BLaER1 treated with 17β-estradiol and CSF1 and Interleukin-3, amounts not matched to agents 10 nM and 100 nM (cell line): ENCODE data around the gene GPRC5D.

ENCODE experiments used
- H3K27ac ChIP-seq, 11 experiments: shearing (Covaris generic); formaldehyde crosslinking; 2 replicates each; pipeline ENCODE4 v1.8.1; 2022
- H3K27me3 ChIP-seq, 11 experiments: shearing (Covaris generic); formaldehyde crosslinking; 2 replicates each; pipeline ENCODE4 v1.8.1; 2022
- H3K36me3 ChIP-seq, 11 experiments: shearing (Covaris generic); formaldehyde crosslinking; 2 replicates each; pipeline ENCODE4 v1.8.1; 2022
- H3K4me1 ChIP-seq, 10 experiments: shearing (Covaris generic); formaldehyde crosslinking; 2 replicates each; pipeline ENCODE4 v1.8.1; 2022
- H3K4me2 ChIP-seq, 11 experiments: shearing (Covaris generic); formaldehyde crosslinking; 2 replicates each; pipeline ENCODE4 v1.8.1; 2022
- H3K4me3 ChIP-seq, 10 experiments: shearing (Covaris generic); formaldehyde crosslinking; 2 replicates each; pipeline ENCODE4 v1.8.1; 2022
- H3K9ac ChIP-seq, 11 experiments: shearing (Covaris generic); formaldehyde crosslinking; 2 replicates each; pipeline ENCODE4 v1.8.1; 2022
- H3K9me3 ChIP-seq, 11 experiments: shearing (Covaris generic); formaldehyde crosslinking; replicated peaks in 1 of 11; 2 replicates each; pipeline ENCODE4 v1.8.1; 2022
- H4K20me1 ChIP-seq, 11 experiments: shearing (Covaris generic); formaldehyde crosslinking; 2 replicates each; pipeline ENCODE4 v1.8.1; 2022
- Cebpa-rat ChIP-seq, 11 experiments: shearing (Covaris generic); IDR thresholded peaks; 2 replicates each; pipeline ENCODE4 v1.8.1; 2022

GPRC5D gene

GRCh38 chr12:12933742-12934141, 18.2 kb downstream of the GPRC5D start:
- no peaks in the 10 kb centered on the region for H3K27me3 ChIP-seq
- H3K36me3 ChIP-seq, result no peaks in the 10 kb centered on the region
- TF ChIP-seq Cebpa-rat (IDR thresholded peaks at IDR 0.05), result no peak
- H3K27ac ChIP-seq, result no peak overlapping the region
- peaks cover 0 to 5% (median 0%) of the 10 kb centered on the region in 10 experiments; a peak in 2 of 20 replicates for H3K4me1 ChIP-seq
- no peaks in the 10 kb centered on the region for H4K20me1 ChIP-seq
- no peak overlapping the region for H3K4me2 ChIP-seq
- no peak overlapping the region for H3K4me3 ChIP-seq
- no peaks in the 10 kb centered on the region for H3K9me3 ChIP-seq
- H3K9ac ChIP-seq, result no peak overlapping the region

GRCh38 chr12:12930633-12931219, 21.2 kb downstream of the GPRC5D start:
- no peaks in the 10 kb centered on the region for H4K20me1 ChIP-seq
- H3K27me3 ChIP-seq, result no peaks in the 10 kb centered on the region
- no peak overlapping the region for H3K4me2 ChIP-seq
- TF ChIP-seq Cebpa-rat (IDR thresholded peaks at IDR 0.05), result no peak
- peaks cover 0 to 5% (median 0%) of the 10 kb centered on the region in 10 experiments; a peak in 2 of 20 replicates for H3K4me1 ChIP-seq
- no peak overlapping the region for H3K27ac ChIP-seq
- no peak overlapping the region for H3K9ac ChIP-seq
- no peaks in the 10 kb centered on the region for H3K36me3 ChIP-seq
- H3K4me3 ChIP-seq, result no peak overlapping the region
- peaks cover 0 to 12% (median 8%) of the 10 kb centered on the region in 11 experiments; a peak in 10 of 22 replicates for H3K9me3 ChIP-seq

GRCh38 chr12:12929696-12930095, 22.3 kb downstream of the GPRC5D start:
- H3K36me3 ChIP-seq, result no peaks in the 10 kb centered on the region
- no peak for TF ChIP-seq Cebpa-rat (IDR thresholded peaks at IDR 0.05)

GRCh38 chr12:12927211-12928079, 24.5 kb downstream of the GPRC5D start:
- TF ChIP-seq Cebpa-rat (IDR thresholded peaks at IDR 0.05), result no peak
- Histone ChIP-seq H3K4me3 (no peak overlapping the region), H3K27ac (no peak overlapping the region)

More at GRCh38 chr12:12929696-12930095, 22.3 kb downstream of the GPRC5D start:
- Histone ChIP-seq H3K27ac (no peak overlapping the region), H3K4me1 (peaks cover 0 to 5% (median 0%) of the 10 kb centered on the region in 10 experiments; a peak in 2 of 20 replicates), H4K20me1 (no peaks in the 10 kb centered on the region), H3K9ac (no peak overlapping the region), H3K4me3 (no peak overlapping the region), H3K4me2 (no peak overlapping the region), H3K27me3 (no peaks in the 10 kb centered on the region), H3K9me3 (peaks cover 0 to 12% (median 8%) of the 10 kb centered on the region in 11 experiments; a peak in 10 of 22 replicates)

GRCh38 chr12:12926571-12927071, 25.3 kb downstream of the GPRC5D start:
- Histone ChIP-seq H3K4me3 (no peak overlapping the region), H3K36me3 (no peaks in the 10 kb centered on the region), H3K9me3 (peaks cover 0 to 18% (median 8%) of the 10 kb centered on the region in 11 experiments; a peak in 13 of 22 replicates), H3K27ac (no peak overlapping the region), H3K27me3 (no peaks in the 10 kb centered on the region), H3K4me1 (peaks cover 4 to 13% (median 9%) of the 10 kb centered on the region in 10 experiments; a peak in 15 of 20 replicates), H3K4me2 (no peak overlapping the region), H4K20me1 (no peaks in the 10 kb centered on the region), H3K9ac (no peak overlapping the region)
- no peak for TF ChIP-seq Cebpa-rat (IDR thresholded peaks at IDR 0.05)

More at GRCh38 chr12:12927211-12928079, 24.5 kb downstream of the GPRC5D start:
- no peak overlapping the region for H3K9ac ChIP-seq
- H3K36me3 ChIP-seq, result no peaks in the 10 kb centered on the region
- H4K20me1 ChIP-seq, result no peaks in the 10 kb centered on the region
- H3K4me2 ChIP-seq, result no peak overlapping the region
- peaks cover 0 to 7% (median 2%) of the 10 kb centered on the region in 10 experiments; a peak in 11 of 20 replicates for H3K4me1 ChIP-seq
- H3K27me3 ChIP-seq, result no peaks in the 10 kb centered on the region
- H3K9me3 ChIP-seq, result peaks cover 0 to 18% (median 8%) of the 10 kb centered on the region in 11 experiments; a peak in 13 of 22 replicates

GRCh38 chr12:12925388-12925787, 26.6 kb downstream of the GPRC5D start:
- no peak for TF ChIP-seq Cebpa-rat (IDR thresholded peaks at IDR 0.05)
- Histone ChIP-seq H3K4me2 (no peak overlapping the region), H3K27ac (no peak overlapping the region), H3K4me3 (no peak overlapping the region), H3K36me3 (no peaks in the 10 kb centered on the region), H3K4me1 (peaks cover 4 to 18% (median 8%) of the 10 kb centered on the region in 10 experiments; a peak in 15 of 20 replicates), H3K9me3 (peaks cover 0 to 18% (median 8%) of the 10 kb centered on the region in 11 experiments; a peak in 13 of 22 replicates), H3K27me3 (no peaks in the 10 kb centered on the region), H3K9ac (no peak overlapping the region), H4K20me1 (no peaks in the 10 kb centered on the region)

GRCh38 chr12:12924169-12924568, 27.8 kb downstream of the GPRC5D start:
- no peaks in the 10 kb centered on the region for H3K36me3 ChIP-seq
- H4K20me1 ChIP-seq, result no peaks in the 10 kb centered on the region
- H3K9me3 ChIP-seq, result peaks cover 0 to 18% (median 8%) of the 10 kb centered on the region in 11 experiments; a peak in 13 of 22 replicates
- no peak overlapping the region for H3K9ac ChIP-seq
- no peak overlapping the region for H3K27ac ChIP-seq
- H3K27me3 ChIP-seq, result no peaks in the 10 kb centered on the region
- TF ChIP-seq Cebpa-rat (IDR thresholded peaks at IDR 0.05), result no peak
- peaks cover 4 to 18% (median 8%) of the 10 kb centered on the region in 10 experiments; a peak in 15 of 20 replicates for H3K4me1 ChIP-seq
- no peak overlapping the region for H3K4me2 ChIP-seq
- no peak overlapping the region for H3K4me3 ChIP-seq

- H3K9me3 ChIP-seq, result peaks cover 0 to 18% (median 8%) of the 10 kb centered on the region in 11 experiments; a peak in 13 of 22 replicates
- no peaks in the 10 kb centered on the region for H3K27me3 ChIP-seq
- peaks cover 4 to 18% (median 8%) of the 10 kb centered on the region in 10 experiments; a peak in 15 of 20 replicates for H3K4me1 ChIP-seq
- H3K27ac ChIP-seq, result no peak overlapping the region
- H3K4me3 ChIP-seq, result no peak overlapping the region
- peak overlapping the region in 1 of 11 experiments; percentile 45; a peak in 1 of 22 replicates for H3K4me2 ChIP-seq
- H3K9ac ChIP-seq, result no peak overlapping the region
- no peaks in the 10 kb centered on the region for H3K36me3 ChIP-seq
- H4K20me1 ChIP-seq, result no peaks in the 10 kb centered on the region
- no peak for TF ChIP-seq Cebpa-rat (IDR thresholded peaks at IDR 0.05)
These were observed 29.0 kb downstream of the GPRC5D start for GRCh38 chr12:12922978-12923377.

GRCh38 chr12:12922191-12922616, 29.8 kb downstream of the GPRC5D start:
- H3K9me3 ChIP-seq, result peaks cover 0 to 12% (median 2%) of the 10 kb centered on the region in 11 experiments; a peak in 13 of 22 replicates
- H4K20me1 ChIP-seq, result no peaks in the 10 kb centered on the region
- no peak for TF ChIP-seq Cebpa-rat (IDR thresholded peaks at IDR 0.05)
- H3K4me2 ChIP-seq, result peak overlapping the region; percentile 10 to 48 (median 14); a peak in 5 of 22 replicates
- H3K27ac ChIP-seq, result peak overlapping the region in 1 of 11 experiments; percentile 35; a peak in 1 of 22 replicates
- no peak overlapping the region for H3K9ac ChIP-seq
- no peaks in the 10 kb centered on the region for H3K36me3 ChIP-seq
- H3K4me3 ChIP-seq, result no peak overlapping the region
- H3K27me3 ChIP-seq, result no peaks in the 10 kb centered on the region
- H3K4me1 ChIP-seq, result peaks cover 4 to 21% (median 8%) of the 10 kb centered on the region in 10 experiments; a peak in 17 of 20 replicates
